GM13977 (cell line): Measurements from ENCODE around the gene ATP5F1E.
A peak's percentile ranks its signal among the peaks of the same experiment; 100 is the strongest.

ENCODE experiments used
- DNase-seq: peaks from one replicate; pipeline ENCODE4 v3.0.0; 2012; ENCODE audit warnings: low spot score
- in situ Hi-C: fragments of 300-500 bp; cut with MboI; formaldehyde crosslinking; loops from one replicate; pipeline ENCODE4 v1.12.0; 2022; ENCODE audit warnings: low sequenced_read_pairs, low pct_unique_long_range_greater_than_20kb, mixed read lengths, inconsistent platforms; ENCODE audit not compliant: unreplicated experiment
- TF ChIP-seq, protein P1 (sequence below): IDR thresholded peaks from 2 replicates; pipeline ENCODE4 v1.5.1; 2012; ENCODE audit warnings: mild to moderate bottlenecking, control low read depth; ENCODE audit not compliant: insufficient read depth; ENCODE audit errors: extremely low read depth, missing control alignments

Gene ATP5F1E

DNA sequence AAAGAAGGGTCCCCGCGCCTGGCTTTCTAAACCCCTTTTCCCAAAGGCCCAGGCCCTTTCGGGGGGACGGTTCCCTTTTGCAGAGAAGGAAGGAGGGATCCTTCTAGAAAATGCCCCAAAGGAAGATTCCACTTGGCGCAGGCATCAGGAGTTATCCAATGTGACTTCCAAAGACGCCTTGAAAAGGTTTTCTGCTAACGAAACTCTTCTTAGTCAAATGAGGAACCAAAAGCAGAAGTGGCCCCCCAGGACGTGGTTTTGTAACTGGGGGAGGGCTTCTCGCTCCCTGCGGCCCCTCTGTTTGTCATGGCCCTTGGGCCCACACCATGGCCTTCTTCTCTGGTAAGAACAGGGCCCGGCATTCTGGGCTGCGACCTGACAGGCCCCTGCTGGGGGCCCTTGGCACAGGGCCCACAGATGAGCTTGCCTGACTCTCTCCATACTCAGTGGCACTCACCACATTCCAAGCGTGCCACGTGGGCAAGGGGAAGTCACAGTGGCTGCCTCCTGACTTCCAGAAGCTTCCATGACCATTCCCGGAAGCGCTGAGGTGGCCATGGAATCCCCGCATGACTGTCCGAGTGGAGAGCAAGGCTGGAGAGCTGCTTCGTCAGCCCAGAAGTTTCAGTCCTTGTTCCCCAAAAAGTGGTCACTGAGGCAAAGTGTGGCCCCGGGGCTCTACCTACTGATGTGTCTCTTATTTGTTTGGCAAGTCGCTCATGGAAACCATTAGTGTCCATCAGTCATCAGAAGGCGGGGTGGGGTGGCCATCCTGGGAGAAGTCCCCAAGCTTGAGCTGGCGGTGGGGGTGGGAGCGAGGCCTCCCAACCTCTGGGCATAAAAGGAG, 24.2 kb downstream of the ATP5F1E start:
- DNase-seq = peak; percentile 92
- in situ Hi-C loops = no loop called here

DNA sequence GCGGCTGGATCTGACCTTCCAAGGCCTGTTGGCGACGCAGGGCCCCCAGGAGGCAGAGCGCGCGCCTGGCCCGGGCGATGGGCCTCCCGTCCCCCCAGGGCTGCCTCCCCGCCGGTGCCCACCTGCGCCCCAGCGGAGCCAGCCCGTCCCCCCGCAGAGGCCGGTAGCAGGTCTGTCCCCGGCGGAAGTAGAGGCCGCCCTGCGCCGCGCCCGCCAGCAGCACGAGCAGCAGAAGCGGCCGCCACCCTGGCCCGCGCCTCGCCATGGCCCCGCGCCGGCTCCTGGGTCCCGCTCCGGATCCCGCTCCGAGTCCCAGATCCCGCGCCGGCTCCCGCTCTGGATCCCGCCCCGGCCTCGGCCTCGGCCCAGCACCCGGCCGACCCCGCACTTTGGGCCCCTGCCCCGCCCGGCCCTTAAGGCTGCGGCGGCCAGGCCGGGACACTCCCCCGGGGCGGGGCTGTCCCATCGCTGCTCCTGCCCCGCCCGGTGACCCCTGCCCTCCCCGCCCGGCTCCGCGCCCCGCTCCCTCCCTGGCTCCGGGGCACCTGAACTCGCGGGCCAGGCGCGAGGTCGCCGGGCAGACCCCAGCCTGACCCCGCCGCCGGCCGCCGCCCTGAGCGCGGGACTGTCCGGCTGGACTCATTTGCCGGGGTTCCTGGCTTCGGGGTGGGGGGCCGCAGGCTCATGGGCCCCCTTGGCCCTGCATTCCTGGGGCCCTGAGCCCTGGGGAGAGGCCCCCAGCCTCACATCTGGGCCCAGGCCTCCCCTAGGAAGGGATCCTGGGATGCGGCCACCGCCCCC, 25.1 kb downstream of the ATP5F1E start, which contains the start of gene CTSZ:
CTSZ (minus strand) TSS at position 391 of the 801 bp plus-strand sequence; CDS start at position 265, 126 bp downstream.
- TF ChIP-seq, protein P1, sequence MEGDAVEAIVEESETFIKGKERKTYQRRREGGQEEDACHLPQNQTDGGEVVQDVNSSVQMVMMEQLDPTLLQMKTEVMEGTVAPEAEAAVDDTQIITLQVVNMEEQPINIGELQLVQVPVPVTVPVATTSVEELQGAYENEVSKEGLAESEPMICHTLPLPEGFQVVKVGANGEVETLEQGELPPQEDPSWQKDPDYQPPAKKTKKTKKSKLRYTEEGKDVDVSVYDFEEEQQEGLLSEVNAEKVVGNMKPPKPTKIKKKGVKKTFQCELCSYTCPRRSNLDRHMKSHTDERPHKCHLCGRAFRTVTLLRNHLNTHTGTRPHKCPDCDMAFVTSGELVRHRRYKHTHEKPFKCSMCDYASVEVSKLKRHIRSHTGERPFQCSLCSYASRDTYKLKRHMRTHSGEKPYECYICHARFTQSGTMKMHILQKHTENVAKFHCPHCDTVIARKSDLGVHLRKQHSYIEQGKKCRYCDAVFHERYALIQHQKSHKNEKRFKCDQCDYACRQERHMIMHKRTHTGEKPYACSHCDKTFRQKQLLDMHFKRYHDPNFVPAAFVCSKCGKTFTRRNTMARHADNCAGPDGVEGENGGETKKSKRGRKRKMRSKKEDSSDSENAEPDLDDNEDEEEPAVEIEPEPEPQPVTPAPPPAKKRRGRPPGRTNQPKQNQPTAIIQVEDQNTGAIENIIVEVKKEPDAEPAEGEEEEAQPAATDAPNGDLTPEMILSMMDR = no peak
- in situ Hi-C loops = no loop called here
- peak; percentile 85 for DNase-seq

More for the DNA sequence above, 24.2 kb downstream of the ATP5F1E start:
- TF ChIP-seq, protein P1 = no peak

- TF ChIP-seq, protein P1 = peak; percentile 13
- in situ Hi-C loops = no loop called here
- peak; percentile 50 for DNase-seq
Observed at GRCh38 chr20:59006167-59006863, 25.8 kb downstream of the ATP5F1E start.

DNA sequence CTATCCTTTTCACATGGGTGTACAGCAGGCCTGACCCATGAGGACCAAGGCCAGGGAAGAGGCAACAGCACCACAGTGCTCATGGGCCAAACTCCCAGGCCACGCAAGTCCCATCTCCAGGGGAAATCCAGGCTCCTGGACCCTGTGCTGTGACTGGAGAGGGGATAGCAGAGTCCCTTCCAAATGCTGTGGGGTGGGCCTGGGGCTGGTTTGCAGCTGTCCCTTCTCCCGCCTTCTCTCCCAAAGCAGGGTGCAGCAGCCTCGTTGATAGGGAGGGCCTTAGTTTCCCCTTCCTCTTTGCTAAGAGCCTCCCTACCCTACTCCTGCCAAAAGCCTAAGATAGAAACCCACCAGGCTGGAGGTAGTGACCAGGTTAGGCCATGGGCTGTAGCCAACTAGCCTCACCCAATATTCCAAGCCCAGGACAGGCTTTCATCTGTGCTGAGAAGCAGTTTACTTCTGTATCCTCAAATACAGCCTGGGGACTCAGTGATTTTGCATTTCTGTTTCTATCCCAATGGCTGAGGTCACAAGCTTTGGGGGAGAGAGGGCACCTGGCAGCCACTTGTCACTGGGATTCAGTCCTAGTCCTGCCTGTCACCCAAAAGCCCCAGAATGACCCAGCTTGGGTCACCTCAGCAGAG, 26.5 kb downstream of the ATP5F1E start:
- TF ChIP-seq, protein P1 = no peak
- in situ Hi-C loops = no loop called here
- DNase-seq = no peak

DNA sequence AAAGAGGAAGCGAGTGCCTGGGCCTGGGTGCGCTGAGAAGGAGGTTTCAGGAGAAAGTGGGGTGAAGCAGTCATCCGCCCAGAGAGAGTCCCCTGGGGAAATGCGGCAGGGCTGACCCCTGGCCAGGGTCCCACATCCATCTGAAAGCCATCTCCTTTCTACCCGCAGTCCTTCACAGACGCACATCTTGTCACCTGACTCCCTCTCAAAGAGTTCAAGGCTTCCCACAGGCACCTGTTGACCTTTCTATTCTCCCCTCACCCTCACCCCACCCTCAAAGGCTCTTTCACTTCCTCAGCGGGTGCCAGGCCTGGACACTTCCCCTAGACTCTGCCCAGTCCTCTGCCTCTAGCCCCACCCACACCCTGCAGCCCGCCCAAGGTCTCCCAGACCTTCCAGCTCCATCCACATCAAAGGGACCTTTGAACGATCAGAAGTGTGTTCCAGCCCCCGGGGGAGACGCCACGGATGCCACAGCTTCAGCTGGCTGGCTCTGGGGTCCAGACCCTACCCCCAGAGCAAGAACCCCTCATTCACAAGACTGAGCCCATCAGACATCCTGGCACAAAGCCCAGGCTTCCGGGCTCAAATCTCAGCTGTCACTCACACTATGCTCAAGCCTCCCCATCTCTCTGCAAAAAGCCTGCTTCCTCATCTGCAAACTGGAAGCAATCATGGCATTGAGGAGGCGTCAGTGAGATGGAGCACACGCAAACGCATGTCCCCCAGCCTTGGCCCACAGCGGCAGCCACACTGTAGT, 27.2 kb downstream of the ATP5F1E start:
- peak; percentile 87 for DNase-seq
- in situ Hi-C loops = no loop called here
- TF ChIP-seq, protein P1 = no peak
